ENCODE data around the gene MCTP2.

Gene MCTP2

GRCh38 chr15:94266789-94267188 is 35.4 kb downstream of the MCTP2 start:
- DNase-seq: no peak

GRCh38 chr15:94269954-94270353 is 38.6 kb downstream of the MCTP2 start:
- no peak for DNase-seq

- DNase-seq: no peak
These were observed 39.2 kb downstream of the MCTP2 start for GRCh38 chr15:94270570-94270969.

- DNase-seq: no peak
These were observed 41.0 kb downstream of the MCTP2 start for GRCh38 chr15:94272251-94272898.

- DNase-seq: no peak
These were observed 42.5 kb downstream of the MCTP2 start for GRCh38 chr15:94273826-94274225.

- DNase-seq: no peak
These were observed 43.4 kb downstream of the MCTP2 start for GRCh38 chr15:94274745-94275144.

DNA sequence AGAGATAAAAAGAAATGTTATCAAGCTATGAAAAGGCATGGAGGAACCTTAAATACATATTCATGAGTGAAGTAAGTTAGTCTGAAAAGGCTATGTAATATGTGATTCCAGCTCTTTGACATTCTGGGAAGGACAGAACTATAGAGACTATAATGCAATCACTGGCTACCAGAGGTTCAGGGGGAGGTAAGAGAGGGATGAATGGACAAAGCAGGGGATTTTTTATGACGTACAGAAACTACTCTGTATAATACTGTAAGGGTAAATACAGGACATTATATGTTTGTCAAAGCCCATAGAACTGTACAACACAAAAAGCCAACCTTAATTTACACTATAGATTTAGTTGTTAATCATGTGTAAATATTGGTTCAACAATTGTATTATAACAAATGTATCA is 46.1 kb downstream of the MCTP2 start:
- DNase-seq: no peak

- DNase-seq: no peak
These were observed 48.4 kb downstream of the MCTP2 start for GRCh38 chr15:94279736-94280135.

- DNase-seq: no peak
These were observed 48.9 kb downstream of the MCTP2 start for GRCh38 chr15:94280301-94280700.

DNA sequence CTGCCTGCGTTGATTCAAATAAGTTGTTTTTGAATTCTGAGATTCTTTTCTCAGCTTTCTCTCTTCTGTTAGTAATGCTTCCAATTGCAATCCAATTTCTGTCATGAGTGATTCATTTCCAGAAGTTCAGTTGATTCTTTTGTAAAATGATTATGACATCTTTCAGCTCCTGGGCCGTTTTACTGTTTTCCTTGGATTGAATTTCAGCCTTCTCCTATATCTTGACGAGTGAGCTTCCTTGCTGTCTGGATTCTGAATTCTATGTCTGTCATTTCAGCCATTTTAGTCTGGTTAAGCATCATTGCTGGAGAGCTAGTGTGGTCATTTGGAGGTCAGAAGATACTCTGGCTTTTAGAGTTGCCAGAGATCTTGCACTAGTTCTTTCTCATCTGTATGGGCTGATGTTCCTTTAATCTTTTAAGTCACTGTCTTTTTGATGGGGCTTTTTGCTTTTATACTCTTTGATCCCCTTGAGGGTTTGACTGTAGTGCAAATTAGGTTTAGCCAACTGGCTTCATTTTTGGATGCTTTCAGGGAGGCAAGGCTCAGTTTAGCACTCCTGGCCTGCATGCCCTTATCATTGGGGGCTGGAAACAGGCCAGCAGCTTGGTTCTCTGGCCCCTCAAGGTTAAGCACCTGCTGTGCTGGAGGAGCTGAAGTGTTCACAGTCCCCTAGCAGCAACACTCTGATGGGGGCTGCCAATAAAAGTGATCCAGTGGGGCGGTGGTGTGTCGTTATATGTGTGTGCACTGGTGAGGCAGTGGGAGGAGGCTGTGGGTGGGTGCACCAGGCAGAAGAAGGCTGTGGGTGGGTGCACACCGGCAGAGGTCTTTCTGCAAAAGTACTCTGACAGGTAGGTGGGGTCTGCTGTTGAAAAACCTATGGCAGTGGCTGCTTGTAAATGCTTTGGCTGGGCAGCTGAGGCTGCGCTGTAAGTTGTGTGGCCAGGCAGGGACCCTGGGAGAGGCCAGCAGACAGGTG is 51.2 kb downstream of the MCTP2 start:
- DNase-seq: no peak

GRCh38 chr15:94286583-94286982 is 55.2 kb downstream of the MCTP2 start:
- DNase-seq: no peak

DNA sequence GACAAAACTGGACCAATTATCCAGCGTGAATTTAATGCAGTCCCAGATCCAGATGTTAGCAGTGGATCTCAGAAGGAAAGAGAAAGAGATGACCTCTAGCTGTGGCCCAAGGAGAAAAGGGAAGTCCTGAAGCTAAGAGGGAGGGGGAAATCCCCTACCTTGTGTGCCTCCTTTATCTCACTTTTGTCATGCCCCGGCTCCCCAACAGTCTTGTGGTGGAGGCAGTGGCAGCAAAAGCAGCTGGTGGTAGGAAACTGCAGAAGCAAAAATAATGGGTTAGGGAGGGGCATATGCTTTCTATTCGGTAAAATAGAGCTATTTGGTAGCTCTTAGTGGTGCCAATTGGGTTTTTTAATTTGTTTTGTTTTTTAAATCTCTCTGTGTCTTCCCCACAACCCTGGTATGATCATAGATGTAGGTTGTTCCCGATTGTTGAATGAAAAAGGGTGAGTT is 56.5 kb downstream of the MCTP2 start:
- DNase-seq: no peak

- DNase-seq: no peak
These were observed 59.4 kb downstream of the MCTP2 start for GRCh38 chr15:94290730-94291129.

- no peak for DNase-seq
These were observed 62.3 kb downstream of the MCTP2 start for GRCh38 chr15:94293411-94294402.

DNA sequence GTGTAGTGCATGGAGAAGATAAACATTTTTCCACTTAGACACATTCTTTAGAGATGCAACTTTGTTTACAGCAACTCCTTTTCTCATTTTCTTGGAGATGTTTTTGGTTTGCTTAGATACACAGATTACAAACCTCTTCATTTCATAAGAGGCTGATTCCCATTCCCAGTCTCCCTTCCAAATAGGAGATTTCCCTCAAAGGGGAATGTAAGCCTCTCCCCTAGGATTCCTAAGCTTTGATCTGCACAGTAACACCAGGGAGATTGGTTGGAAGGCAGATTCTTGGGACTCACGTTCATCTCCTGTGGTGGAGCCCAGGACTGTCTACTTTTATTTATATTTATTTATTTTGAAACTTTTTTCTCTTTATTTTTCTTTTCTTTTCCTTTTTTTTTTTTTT is 63.2 kb downstream of the MCTP2 start:
- DNase-seq: no peak

DNA sequence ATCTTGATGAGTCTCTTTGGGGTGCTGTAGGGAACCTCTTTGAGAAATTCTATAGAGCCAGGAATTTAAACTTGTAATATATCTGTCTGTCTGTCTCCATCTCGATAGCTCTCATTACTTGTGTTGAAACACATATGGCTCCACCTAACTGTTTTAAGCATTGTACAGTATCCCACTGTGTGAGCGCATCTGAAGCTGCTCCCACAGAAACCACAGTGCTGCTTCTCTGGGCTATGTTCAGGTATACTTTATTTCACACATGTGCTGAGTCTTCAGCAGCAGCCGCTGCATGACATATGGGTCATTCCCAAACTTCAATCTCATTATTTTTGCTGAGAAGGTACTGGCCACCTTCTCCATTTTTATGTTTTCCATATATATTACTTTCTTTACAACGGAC is 63.9 kb downstream of the MCTP2 start:
- no peak for DNase-seq

DNA sequence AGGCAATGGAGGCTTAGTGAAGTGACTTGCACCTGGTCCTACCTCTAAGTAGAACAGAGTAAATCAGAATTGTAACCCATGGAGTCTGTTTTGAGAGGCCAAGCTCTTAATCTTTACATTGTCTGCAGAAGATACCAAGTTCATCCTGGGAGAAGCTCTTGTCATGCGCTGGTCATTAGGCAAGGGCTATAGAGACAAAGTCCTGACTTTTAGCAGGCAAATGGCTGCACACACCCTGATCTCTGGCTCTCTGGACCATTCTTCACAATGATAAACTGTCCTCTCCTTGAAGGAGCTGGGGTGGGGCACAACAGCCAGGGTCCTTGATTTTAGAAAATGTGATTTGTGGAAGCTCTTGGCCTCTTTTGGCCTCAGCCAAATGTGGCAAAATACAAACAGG is 65.4 kb downstream of the MCTP2 start:
- no peak for DNase-seq

- DNase-seq: no peak
These were observed 66.2 kb downstream of the MCTP2 start for GRCh38 chr15:94297558-94297957.

- no peak for DNase-seq
These were observed 67.0 kb downstream of the MCTP2 start for GRCh38 chr15:94298364-94298763.

- DNase-seq: no peak
These were observed 69.3 kb downstream of the MCTP2 start for GRCh38 chr15:94300612-94301011.

- DNase-seq: no peak
These were observed 73.8 kb downstream of the MCTP2 start for GRCh38 chr15:94305133-94305532.

- DNase-seq: no peak
These were observed 75.6 kb downstream of the MCTP2 start for GRCh38 chr15:94306700-94307650.

Measured in DMS 273 treated with DMSO at 0.1 percent for 48 hours (cell line).